GM18873 (cell line): Measurements from ENCODE around the gene MRTFA.

Experiments used
- ATAC-seq: cut with Tn5 transposase; IDR thresholded peaks from one replicate; pipeline ENCODE4 v1.9.1; 2021; ENCODE audit warnings: mild to moderate bottlenecking, moderate library complexity, moderate number of reproducible peaks; ENCODE audit not compliant: unreplicated experiment, low FRiP score

Gene MRTFA

GRCh38 chr22:40406063-40406890 lies 230.2 kb downstream of the MRTFA start:
- no peak for ATAC-seq

- no peak for ATAC-seq
Measured at GRCh38 chr22:40405178-40406062, 231.1 kb downstream of the MRTFA start.

- no peak for ATAC-seq
Measured at GRCh38 chr22:40404251-40405177, 232.0 kb downstream of the MRTFA start.

- ATAC-seq = no peak
Measured at GRCh38 chr22:40403651-40404050, 232.9 kb downstream of the MRTFA start.

- ATAC-seq = no peak
Measured at GRCh38 chr22:40403141-40403540, 233.4 kb downstream of the MRTFA start.

GRCh38 chr22:40401981-40402406 lies 234.5 kb downstream of the MRTFA start:
- no peak for ATAC-seq

- no peak for ATAC-seq
Measured at GRCh38 chr22:40401532-40401931, 235.0 kb downstream of the MRTFA start.

- ATAC-seq = no peak
Measured at GRCh38 chr22:40400159-40400558, 236.4 kb downstream of the MRTFA start.

- no peak for ATAC-seq
Measured at GRCh38 chr22:40399621-40400020, 236.9 kb downstream of the MRTFA start.

GRCh38 chr22:40397396-40397795 lies 239.1 kb downstream of the MRTFA start:
- no peak for ATAC-seq

GRCh38 chr22:40396882-40397281 lies 239.6 kb downstream of the MRTFA start:
- ATAC-seq = no peak

GRCh38 chr22:40395607-40396006 lies 240.9 kb downstream of the MRTFA start:
- ATAC-seq = no peak

GRCh38 chr22:40394607-40395006 lies 241.9 kb downstream of the MRTFA start:
- no peak for ATAC-seq

GRCh38 chr22:40392618-40393017 lies 243.9 kb downstream of the MRTFA start:
- ATAC-seq = no peak

- no peak for ATAC-seq
Measured at GRCh38 chr22:40391417-40391816, 245.1 kb downstream of the MRTFA start.

- no peak for ATAC-seq
Measured at GRCh38 chr22:40388231-40388630, 248.3 kb downstream of the MRTFA start.

- ATAC-seq = no peak
Measured at GRCh38 chr22:40387746-40388145, 248.8 kb downstream of the MRTFA start.

GRCh38 chr22:40385036-40385782 lies 251.3 kb downstream of the MRTFA start:
- ATAC-seq = no peak

GRCh38 chr22:40383905-40384304 lies 252.6 kb downstream of the MRTFA start:
- no peak for ATAC-seq

GRCh38 chr22:40381461-40381860 lies 255.1 kb downstream of the MRTFA start:
- no peak for ATAC-seq
